GM18870 (cell line): ENCODE data around the gene NUBP2.
A peak's percentile ranks its signal among the peaks of the same experiment; 100 is the strongest.

Source experiments
- ATAC-seq: cut with Tn5 transposase; IDR thresholded peaks from one replicate; pipeline ENCODE4 v1.9.1; 2021; ENCODE audit warnings: moderate library complexity; ENCODE audit not compliant: unreplicated experiment

The NUBP2 gene

DNA sequence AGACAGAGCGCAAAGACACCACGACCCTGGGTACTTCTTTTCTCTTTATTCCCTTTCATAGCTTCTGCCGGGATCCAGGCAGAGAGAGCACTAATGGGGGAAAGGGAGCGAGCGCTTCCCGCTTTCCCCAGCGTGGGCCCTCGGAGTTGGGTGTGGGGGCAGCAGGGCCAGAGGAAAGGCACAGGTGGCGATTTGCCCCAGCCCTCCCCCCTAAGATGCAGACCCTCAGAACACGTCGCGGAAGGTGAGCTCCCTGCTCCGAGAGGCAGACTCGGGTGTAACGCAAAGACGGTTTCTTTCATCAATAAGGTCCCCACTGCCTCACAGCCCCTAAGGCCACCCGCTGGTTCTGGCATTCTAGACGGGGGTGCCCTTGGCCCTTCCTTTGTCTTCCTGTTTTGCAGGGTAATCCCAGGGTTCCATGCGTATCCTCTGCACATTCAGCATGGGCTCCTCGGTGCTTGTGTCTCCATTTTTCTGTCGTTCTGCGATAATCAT lies 10.8 kb upstream of the NUBP2 start:
- no peak for ATAC-seq

DNA sequence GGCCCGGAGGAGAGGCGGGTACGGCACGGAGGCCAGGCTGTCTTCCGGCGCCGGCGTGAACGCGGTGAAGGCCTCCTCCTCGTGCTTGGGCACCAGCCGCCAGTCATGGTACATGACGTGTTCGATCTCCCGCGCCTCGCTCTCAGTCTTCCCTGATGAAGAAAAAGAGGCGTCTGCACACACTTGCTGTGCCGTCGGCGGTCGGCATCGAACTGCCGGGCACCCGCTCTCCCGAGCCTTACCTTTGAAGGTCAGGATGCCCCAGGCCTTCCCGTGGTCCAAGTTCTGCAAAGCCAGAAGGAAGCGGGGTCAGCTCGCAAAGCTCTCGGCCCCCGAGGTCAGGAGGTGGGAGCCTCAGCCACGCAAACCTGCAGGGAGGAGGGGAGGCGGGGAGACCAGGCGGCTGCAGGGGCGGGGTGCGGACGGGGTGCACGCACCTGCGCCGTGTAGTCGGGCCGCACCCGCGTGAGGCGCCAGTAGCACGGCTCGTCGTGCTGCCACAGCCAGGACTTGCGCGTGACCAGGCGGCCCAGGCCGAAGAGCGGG lies 10.3 kb upstream of the NUBP2 start, which contains the start of gene EME2:
EME2 (plus strand) TSS at position 449 of the 546 bp plus-strand sequence. CDS start 418 bp downstream, outside the sequence.
- peak; percentile 6 for ATAC-seq

DNA sequence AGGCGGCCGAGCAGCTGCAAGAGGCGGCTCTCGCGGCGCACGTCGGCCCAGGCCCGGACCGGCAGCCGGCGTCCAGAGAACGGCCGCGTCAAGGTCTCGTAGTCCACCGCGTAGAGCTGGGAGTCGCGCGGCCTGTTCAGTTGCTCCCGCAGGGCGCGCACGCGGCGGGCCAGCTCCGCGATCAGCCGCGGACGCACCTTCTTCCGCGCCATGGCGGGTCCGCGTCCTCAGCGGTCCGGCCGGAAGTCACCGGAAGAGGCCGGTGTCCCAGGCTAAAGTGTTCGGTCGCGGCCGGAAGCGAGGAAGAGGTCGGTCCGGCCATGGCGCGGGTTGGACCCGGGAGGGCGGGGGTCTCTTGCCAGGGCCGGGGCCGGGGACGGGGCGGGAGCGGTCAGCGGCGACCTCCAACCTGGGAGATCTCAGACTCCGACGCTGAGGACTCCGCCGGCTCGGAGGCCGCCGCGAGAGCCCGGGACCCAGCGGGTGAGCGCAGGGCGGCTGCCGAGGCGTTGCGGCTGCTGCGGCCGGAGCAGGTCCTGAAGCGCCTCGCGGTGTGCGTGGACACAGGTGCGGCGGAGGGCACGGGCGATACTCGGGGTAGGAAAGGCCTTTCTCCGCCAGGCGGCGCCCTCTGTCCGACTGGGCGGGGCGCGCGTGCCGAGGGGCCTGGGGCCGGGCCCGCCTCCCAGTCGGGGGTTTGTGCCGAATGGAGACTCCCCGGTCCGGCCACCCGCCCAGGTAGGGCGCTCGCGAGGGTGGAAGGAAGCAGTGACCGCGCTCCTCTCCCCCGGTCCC lies 9.7 kb upstream of the NUBP2 start, which contains the start of gene MRPS34:
MRPS34 (minus strand) TSS at position 227 of the 795 bp plus-strand sequence; CDS start at position 212, 15 bp downstream.
- peak; percentile 38 for ATAC-seq

DNA sequence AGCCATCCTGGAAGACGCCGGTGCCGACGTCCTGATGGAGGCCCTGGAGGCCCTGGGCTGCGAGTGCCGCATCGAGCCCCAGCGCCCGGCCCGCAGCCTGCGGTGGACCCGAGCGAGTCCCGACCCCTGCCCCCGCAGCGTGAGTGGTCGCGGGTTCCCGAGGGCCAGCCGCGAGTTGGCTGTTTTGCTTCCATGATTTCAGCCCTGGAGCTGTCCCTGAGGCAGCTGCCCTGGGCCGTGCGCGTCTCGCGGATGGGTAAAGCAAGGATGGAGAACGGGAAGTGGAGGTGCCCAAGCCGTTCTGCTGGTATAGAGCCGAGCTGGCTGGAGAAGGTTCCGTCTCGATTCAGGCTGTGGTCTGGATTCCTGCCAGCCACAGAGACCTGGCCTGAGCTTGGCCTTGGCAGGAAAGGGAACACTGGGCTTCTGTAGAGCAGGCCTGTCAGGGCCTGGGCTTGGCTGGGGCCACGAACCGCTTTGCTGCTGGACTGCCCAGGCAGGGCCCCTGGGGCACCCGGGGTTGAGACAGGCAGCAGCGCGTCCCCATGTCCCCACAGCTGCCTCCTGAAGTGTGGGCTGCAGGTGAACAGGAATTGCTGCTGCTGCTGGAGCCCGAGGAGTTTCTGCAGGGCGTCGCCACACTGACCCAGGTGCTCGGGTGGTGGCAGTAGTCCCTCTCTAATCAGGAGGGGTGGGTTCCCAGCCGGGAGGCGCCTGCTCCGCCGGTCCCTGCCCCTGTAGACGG lies 8.9 kb upstream of the NUBP2 start:
- no peak for ATAC-seq

DNA sequence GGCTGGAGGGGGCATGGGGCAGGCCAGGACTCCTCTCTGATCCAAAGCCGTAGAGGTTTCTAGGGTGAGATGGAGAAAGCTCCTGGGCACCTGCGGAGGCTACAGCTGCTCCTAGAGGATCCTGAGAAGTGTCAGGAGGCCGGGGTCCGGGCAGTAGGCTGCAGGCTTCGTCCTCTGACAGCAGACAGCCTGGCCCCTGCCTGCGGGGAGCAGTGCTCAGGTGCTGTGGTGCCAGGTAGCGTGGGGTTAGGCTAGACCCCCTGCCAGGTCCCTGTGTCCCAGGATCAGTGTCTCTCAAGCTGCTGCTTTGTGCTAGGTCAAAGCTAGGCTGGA lies 8.3 kb upstream of the NUBP2 start:
- ATAC-seq, result no peak

DNA sequence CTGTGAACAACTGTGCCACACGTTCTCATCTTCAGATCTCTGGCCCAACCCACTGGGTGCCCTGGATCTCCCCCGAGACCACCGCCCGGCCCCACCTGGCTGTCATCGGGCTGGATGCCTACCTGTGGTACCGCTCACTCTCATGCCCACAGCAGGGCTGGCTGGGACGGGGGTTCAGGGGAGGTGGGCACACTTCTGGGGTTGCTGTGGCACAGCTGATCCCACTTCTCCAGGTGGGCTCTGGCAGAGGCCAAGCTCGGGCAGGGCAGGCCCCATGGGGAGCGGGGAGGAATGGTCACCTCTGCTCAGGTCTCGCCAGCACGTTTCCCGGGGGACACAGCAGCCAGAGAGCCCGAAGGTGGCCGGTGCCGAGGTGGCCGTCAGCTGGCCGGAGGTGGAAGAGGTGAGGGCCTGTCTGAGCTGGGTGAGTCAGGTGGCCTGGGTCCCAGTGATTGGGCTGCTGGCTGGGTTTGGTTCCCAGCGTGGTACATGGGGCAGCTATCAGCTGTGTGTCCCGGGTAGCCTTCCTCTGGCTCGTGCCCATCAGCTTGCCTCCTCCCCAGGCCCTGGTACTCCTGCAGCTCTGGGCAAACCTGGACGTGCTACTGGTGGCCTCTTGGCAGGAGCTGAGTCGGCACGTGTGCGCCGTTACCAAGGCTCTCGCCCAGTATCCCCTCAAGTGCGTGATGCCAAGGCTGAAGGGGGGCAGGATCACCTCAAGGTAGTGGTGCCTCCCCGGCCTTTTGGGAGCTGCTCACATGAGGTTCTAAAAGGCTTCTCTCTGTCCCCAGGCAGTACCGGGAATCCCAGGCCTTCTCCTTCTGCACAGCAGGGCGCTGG lies 7.5 kb upstream of the NUBP2 start:
- no peak for ATAC-seq

DNA sequence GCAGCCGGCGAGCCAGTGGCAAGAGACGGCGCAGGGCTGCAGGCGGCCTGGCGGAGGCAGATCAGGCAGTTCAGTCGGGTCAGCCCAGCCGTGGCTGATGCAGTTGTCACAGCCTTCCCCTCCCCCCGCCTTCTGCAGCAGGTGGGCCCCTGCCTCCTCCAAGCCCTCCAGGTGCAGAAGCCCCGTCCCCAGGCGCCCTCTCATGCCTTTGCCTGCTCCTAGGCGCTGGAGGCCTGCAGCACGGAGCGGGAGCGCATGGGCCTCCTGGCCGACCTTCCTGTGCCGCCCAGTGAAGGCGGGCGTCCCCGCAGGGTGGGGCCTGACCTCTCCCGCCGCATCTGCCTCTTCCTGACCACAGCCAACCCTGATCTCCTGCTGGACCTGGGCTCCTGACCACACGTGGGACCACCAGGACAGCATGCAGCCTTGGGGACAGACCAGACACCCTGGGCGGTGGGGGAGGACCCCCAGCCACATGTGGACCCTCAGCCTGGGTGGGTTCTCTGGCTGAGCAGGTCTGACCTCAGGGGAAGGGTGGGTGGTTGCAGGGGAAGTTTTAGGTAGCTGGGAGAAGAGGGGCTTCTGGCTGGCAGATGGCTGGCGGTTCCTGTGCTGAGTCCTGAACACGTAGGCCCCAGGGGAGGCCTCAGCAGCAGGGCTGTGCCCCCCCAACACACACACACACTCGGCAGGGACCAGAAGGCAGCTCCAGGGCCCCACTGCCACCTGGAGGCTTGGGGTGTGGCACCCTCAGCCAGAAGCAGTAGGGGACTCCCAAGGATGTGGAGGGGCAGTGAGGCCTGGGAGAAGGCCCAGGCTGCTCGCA lies 6.7 kb upstream of the NUBP2 start:
- ATAC-seq, result no peak

DNA sequence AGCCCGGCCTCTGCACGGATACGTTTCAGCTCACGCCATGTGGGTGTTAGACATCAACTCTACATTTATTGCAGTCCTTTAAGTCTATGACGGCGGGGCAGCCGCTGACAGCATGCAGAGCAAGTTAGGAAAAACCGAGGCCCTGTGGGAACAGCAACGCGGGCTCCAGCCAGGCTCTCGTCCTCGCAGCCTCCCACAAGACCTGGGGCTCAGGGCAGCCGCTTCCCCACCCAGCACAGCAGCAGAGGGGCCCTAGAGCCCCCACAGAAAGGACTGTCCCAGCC lies 6.1 kb upstream of the NUBP2 start:
- ATAC-seq, result no peak

DNA sequence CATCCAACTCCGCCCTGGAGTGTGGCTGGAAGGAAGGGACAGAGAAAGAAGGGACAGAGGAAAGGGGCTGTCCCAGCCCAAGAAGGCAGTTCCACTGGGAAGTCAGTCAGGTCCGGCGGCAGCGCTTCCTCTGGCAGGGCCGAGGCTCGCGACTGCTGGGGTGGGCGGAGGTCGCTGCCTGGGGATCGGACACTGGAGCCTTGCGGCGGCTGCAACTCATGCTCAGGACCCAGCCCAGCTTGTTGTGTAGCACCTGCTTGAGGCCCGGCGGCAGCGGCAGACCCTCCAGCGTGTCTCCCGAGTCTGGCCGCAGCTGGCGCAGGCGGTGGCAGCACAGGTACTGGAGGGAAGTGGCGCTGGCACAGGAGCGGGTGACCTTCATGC lies 5.8 kb upstream of the NUBP2 start:
- no peak for ATAC-seq

DNA sequence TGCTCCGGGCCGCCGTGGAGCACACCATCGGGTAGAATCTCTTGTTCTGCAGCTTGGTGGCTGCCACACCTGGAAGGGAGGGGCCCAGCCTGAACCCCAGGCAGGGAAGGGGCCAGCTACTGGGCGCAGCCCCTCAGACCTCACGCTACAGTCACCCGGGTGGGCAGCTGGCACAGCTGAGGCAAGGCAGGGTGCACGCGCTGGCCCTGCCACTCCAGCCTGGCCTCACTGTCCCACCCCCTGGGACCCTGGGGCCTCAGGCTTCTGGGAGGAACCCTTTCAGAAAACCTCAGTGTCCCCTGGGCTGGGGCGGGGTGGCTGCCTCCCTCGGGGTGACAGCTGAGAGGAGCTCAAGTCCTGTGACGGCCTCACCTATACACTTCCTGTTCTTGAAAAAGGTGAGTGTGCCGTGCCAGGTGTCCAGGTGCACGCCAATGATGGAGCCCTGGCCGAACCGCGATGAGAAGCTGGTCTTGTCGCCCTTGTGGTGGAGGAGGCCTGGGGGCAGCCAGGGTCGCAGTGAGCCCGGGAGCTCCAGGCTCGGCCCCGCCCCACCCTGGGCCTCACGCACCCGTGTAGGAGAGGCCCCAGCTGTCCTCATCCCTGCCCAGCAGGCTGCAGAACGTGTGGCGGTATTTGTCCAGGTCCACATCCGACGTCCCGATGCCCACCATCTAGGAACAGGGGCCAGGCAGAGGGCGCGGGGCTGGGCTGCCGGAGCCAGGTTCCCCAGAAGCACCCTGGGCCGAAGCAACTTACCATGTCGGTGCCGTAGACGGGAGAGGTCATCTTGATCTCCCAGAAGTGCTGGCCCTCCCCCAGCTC lies 5.2 kb upstream of the NUBP2 start:
- no peak for ATAC-seq

DNA sequence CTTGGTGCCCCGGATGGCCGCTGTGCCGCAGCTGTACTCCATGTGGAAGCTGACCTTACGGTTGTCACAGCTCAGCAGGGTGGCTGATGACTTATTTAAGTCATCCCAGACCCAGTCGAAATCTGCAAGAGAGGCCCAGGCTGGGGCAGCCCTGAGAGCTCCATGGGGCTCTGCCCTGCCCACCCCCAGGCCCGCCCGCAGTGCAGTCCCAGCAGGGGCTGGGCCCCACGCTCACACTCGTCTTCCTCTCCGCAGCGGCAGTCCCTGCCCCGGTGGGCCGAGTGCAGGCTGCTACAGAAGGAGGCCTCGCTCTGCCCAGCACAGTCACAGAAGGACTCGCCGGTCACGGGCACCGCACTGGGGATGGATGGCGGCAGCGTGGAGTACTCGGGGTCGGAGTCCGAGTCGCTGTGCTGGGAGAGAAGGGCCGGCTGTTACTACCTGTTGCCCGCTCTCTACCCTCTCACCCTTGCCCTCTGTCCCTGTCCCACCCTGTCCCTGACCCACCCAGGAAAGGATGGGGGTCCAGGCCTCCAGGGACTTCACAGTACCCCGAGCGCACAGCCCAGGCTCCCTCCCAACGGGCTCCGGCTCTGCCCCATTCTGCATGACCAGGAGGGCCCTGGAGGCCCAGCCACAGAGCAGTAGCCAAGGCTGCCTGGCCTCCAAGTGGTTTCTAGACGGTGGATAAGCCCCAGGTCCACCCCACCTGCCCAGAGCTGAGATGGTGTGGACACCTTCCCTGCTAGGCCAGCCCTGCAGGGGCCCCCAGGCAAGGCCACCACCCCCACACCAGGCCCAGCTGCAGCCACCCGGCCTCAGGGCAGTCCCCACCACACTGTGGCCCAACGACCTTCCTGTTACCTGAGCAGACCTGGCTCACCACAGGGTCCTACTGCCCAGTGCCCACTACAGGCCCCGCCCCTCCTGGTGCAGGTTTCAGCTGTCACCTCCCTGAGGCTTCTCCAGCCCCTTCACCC lies 4.3 kb upstream of the NUBP2 start:
- ATAC-seq, result no peak

DNA sequence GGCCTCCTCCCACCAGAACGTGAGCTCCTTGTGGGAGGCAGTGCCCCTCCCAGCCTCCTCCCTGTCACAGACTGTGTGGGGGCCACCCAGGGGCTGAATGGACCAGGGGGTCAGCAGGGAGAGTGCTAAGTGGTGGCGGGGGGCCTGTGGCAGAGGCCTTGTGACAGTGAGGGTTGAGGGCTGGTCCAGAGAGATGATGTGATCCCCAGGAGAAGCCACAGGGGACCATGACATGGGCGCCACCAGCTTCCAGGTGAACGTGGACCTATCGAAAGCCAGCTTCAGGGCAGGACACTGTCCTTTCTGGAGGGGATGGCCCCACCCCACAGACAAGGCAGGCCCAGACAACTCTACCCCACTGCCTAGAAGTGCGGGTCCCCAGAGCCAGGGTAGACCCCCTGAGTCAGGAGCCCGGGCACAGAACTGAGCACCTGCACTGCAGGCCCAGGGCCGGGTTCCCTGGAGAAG lies 3.5 kb upstream of the NUBP2 start:
- no peak for ATAC-seq

DNA sequence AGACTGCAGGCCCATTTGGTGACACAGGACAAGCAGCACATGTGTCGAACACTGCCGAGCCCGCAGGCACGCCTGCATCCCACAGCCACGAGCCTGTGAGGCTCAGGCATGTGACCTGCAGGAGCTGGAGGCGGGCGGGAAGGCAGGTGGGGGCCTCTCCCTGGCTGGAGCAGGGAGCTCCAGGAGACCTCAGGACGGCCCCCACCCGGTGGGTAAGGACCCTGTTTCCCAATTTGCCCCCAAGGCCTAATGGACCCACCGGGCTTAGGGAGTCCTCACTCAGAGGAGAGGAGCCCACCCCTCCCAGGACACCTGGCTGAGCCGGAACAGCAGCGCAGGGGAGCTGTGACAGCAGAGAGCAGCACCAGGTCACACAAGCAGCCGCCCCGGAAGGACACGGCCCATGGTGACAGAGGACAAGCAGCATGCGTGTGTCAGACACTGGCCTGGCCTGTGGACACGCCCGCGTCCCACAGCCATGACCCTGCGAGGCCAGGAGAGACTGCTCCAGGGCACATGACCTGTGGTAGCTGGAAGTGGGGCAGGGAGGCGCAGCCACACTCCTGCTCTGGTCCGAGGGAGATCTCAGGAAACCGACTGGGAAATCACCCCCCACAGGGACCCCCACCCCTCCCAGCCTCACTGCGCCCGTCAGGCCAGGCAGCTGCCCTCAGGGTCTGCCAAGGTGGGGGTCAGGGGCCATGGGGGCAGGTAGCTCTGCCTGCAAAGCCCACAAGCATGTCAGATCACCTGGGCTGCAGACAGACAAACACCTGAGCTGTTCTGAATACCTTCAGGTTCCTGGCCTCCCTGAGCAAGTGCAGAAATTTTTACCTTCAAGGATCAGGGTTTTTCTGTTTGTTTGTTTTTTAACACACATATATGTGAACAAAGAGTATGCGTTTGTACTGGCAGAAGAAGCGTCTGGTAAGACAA lies 2.8 kb upstream of the NUBP2 start:
- ATAC-seq, result no peak

DNA sequence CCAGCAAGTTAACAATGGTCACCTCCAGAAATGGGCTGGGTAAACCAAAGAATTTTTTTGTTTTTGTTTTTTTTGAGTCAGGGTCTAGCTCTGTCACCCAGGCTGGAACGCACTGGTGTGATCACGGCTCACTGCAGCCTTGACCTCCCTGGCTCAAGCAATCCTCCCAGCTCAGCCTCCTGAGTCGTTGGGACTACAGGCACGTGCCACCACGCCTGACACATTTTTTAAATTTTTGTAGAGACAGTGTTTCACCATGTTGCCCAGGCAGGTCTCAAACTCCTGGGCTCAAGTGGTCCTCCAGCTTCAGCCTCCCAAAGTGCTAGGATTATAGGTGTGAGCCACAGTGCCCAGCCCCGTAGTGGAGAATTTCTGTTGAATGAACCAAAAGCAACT lies 2.1 kb upstream of the NUBP2 start:
- no peak for ATAC-seq

DNA sequence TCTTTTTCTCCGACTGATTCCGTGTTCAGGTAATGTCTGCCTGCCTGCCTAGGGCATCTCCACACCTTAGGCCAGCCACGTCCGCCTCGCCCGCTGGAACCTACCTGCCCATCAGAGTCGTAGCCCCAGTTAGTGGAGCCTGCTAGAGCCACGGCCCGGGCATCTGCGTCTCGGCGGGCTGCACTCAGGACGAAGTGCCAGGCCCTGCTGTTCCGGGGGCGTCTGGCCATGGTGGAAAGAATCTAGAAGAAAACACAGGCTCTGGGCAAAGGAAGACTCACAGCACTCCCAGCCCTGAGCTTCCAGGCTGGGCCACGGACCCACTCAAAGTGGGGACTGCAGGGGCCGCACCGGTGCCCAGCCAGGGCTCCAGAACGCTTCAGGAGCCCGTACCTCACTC lies 1.5 kb upstream of the NUBP2 start:
- no peak for ATAC-seq

DNA sequence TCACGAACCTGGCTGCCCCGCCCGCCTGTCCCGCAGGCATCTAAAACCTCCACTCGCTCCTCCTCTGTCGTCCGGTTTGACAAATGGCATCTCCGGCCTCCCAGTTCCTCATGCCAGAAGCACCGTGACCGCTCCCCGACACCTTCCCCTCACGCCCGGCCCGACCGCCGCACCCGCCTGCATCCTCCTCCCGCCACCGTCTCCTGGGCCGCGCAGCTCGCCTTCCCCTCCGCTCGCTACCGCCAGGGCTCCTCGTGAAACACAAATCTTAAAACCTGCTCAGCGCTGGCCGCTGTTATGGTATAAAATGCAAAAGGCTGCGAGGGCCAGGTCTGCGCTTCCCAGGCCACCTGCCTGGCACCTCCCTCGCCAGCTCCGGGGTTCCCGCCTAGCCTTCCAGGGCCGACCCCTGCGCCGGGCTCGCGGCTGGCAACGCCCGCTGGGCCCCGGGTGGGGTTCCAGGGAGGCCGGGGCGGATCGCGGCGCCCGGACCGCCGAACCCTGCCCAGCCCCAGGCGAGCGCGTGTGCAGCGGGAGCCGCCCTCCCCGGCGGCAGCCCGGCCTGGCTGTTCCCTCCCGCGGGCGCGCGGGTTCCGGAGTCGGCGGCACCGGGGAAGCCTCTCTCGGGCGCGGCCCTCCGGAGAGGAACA lies 877 bp upstream of the NUBP2 start:
- no peak for ATAC-seq
